K562 (cell line): ENCODE data around the gene STX2. TPM values are rescaled to one million over a fixed set of nuclear protein-coding genes. Genes with fewer than 3 reads are reported as not detected.

ENCODE experiments used
- CSDE1 ChIP-seq, 2 experiments: fragments of 450-650 bp; IDR thresholded peaks; 2 replicates each; pipeline ENCODE4 v1.6.1; 2016; ENCODE audit warnings: mild to moderate bottlenecking in 1 of 2
- DLX4 ChIP-seq: fragments of 250-450 bp; sonication (Bioruptor Pico); IDR thresholded peaks from 2 replicates; pipeline ENCODE4 v1.6.1; 2021; ENCODE audit warnings: mild to moderate bottlenecking
- ERF ChIP-seq: fragments of 450-650 bp; formaldehyde crosslinking; IDR thresholded peaks from 2 replicates; pipeline ENCODE4 v1.4.0; 2020; ENCODE audit warnings: mild to moderate bottlenecking, mixed read lengths
- MLX ChIP-seq, 2 experiments: fragments of 450-650 bp in 1 of 2; sonication (generic) in 1 of 2; formaldehyde crosslinking; conservative IDR thresholded peaks; 2 replicates each; pipeline versions ENCODE4 v1.4.0 to v1.8.1; 2020 to 2022; ENCODE audit warnings: mild to moderate bottlenecking in 1 of 2, missing genetic modification reagents in 1 of 2
- NCOA1 ChIP-seq: fragments of 450-650 bp; IDR thresholded peaks from 2 replicates; pipeline ENCODE4 v1.6.1; 2016; ENCODE audit warnings: low read depth
- PCBP2 ChIP-seq: fragments of 200-400 bp; formaldehyde crosslinking; IDR thresholded peaks from 2 replicates; pipeline ENCODE4 v1.6.1; 2018; ENCODE audit warnings: low read length, low read depth, mild to moderate bottlenecking, moderate library complexity; ENCODE audit not compliant: poor library complexity, severe bottlenecking
- PYGO2 ChIP-seq: fragments of 450-650 bp; IDR thresholded peaks from 2 replicates; pipeline ENCODE4 v1.6.1; 2016; ENCODE audit warnings: mild to moderate bottlenecking, missing genetic modification characterization, moderate library complexity, missing compliant biosample characterization
- RREB1 ChIP-seq: fragments of 250-450 bp; sonication (Bioruptor Pico); IDR thresholded peaks from 2 replicates; pipeline ENCODE4 v1.4.0; 2020
- SLC30A9 ChIP-seq: fragments of 250-450 bp; sonication (Bioruptor Pico); IDR thresholded peaks from 2 replicates; pipeline ENCODE4 v1.8.0; 2022; ENCODE audit warnings: mild to moderate bottlenecking, moderate library complexity
- SMARCE1 ChIP-seq: fragments of 450-650 bp; IDR thresholded peaks from 2 replicates; pipeline ENCODE4 v1.7.1; 2016; ENCODE audit warnings: mild to moderate bottlenecking
- STAT5B ChIP-seq: fragments of 250-450 bp; sonication (Bioruptor Pico); IDR thresholded peaks from 2 replicates; pipeline ENCODE4 v1.8.0; 2021; ENCODE audit warnings: mild to moderate bottlenecking, inconsistent platforms
- THRAP3 ChIP-seq: fragments of 450-650 bp; IDR thresholded peaks from 2 replicates; pipeline ENCODE4 v1.6.1; 2016; ENCODE audit warnings: mild to moderate bottlenecking, inconsistent platforms, borderline replicate concordance
- XRCC5 ChIP-seq: fragments of 200-400 bp; formaldehyde crosslinking; IDR thresholded peaks from 2 replicates; pipeline ENCODE4 v1.6.1; 2017; ENCODE audit warnings: low read depth, mild to moderate bottlenecking, low read length
- ZBTB43 ChIP-seq: sonication (generic); formaldehyde crosslinking; IDR thresholded peaks from 2 replicates; pipeline ENCODE4 v1.8.0; 2023; ENCODE audit warnings: mild to moderate bottlenecking, missing genetic modification reagents
- ZBTB7A ChIP-seq: IDR thresholded peaks from 2 replicates; pipeline ENCODE4 v1.6.1; 2011; ENCODE audit warnings: low read depth, mild to moderate bottlenecking, low read length, moderate library complexity, borderline replicate concordance; ENCODE audit not compliant: control insufficient read depth
- ZKSCAN3 ChIP-seq: fragments of 250-450 bp; sonication (Bioruptor Pico); IDR thresholded peaks from 2 replicates; pipeline ENCODE4 v1.4.0; 2020
- polyA plus RNA-seq, 8 experiments: library from polyadenylated mRNA; depleted of rRNA in 4 of 8; stranded (reverse) in 5 of 8; unstranded in 3 of 8; fragments of >200 nt; fragmentation: Nextera tagmentation in 2 of 8; fragmentation: Illumina TruSeq in 1 of 8; extraction: Ambion mirVana in 2 of 8; extraction: Trizol in 1 of 8; gene quantifications; 2 replicates each; pipeline versions ENCODE4 v1.2.1 to v1.2.3, GENCODE V29; 2011 to 2014; ENCODE audit warnings: inconsistent platforms in 1 of 8, missing spikeins in 1 of 8
- total RNA-seq, 7 experiments: library from RNA; depleted of rRNA in 6 of 7; stranded (reverse); fragments of >200 nt in 6 of 7; fragmentation: Illumina TruSeq in 2 of 7; extraction: Trizol in 2 of 7; gene quantifications; 2 replicates each; pipeline versions ENCODE4 v1.2.1 to v1.2.3, GENCODE V29; 2011 to 2021; ENCODE audit warnings: low replicate concordance in 1 of 7
- TF ChIP-seq, protein P1 (sequence below): fragments of 250-450 bp; sonication (Bioruptor Pico); IDR thresholded peaks from 2 replicates; pipeline ENCODE4 v1.8.0; 2022; ENCODE audit warnings: moderate library complexity, mild to moderate bottlenecking, inconsistent platforms

The STX2 gene
- total and polyA plus RNA-seq, 9 of the 15 experiments (the other 6 are each of a cell fraction or from before 2014, with no cell fraction given), result 22.2 to 54.6 (median 30.8) TPM

GRCh38 chr12:130871286-130872178, 32.5 kb upstream of the STX2 start, which contains the start of gene RAN (continued):
- 0 out of 2 replicates have a peak, but pooled peaks have one; percentile 17 for TF ChIP-seq RREB1
- TF ChIP-seq MLX (CRISPR knock-in tag; conservative IDR thresholded peaks at IDR 0.05), result no peak
- no peak for TF ChIP-seq ZKSCAN3
- TF ChIP-seq CSDE1 (IDR thresholded peaks at IDR 0.05), result no peak
- TF ChIP-seq NCOA1, result no peak
- TF ChIP-seq THRAP3, result 0 out of 2 replicates have a peak, but pooled peaks have one; percentile 42
- no peak for TF ChIP-seq PCBP2
- no peak for TF ChIP-seq ZBTB43
- TF ChIP-seq SLC30A9 (CRISPR knock-in tag), result no peak
- TF ChIP-seq PYGO2, result no peak
- no peak for TF ChIP-seq STAT5B (CRISPR knock-in tag)
- TF ChIP-seq DLX4 (CRISPR knock-in tag), result no peak
- TF ChIP-seq XRCC5, result no peak
- no peak for TF ChIP-seq SMARCE1
- TF ChIP-seq, protein P1, sequence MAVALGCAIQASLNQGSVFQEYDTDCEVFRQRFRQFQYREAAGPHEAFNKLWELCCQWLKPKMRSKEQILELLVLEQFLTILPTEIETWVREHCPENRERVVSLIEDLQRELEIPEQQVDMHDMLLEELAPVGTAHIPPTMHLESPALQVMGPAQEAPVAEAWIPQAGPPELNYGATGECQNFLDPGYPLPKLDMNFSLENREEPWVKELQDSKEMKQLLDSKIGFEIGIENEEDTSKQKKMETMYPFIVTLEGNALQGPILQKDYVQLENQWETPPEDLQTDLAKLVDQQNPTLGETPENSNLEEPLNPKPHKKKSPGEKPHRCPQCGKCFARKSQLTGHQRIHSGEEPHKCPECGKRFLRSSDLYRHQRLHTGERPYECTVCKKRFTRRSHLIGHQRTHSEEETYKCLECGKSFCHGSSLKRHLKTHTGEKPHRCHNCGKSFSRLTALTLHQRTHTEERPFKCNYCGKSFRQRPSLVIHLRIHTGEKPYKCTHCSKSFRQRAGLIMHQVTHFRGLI (CRISPR knock-in tag), result no peak
- peak; percentile 77; the same call in 1 of the 2 replicates for TF ChIP-seq ERF (CRISPR knock-in tag)
- TF ChIP-seq ZBTB7A, result no peak; the same call in 1 of the 2 replicates
